Measurements from ENCODE around the gene CXXC4.

The CXXC4 gene

DNA sequence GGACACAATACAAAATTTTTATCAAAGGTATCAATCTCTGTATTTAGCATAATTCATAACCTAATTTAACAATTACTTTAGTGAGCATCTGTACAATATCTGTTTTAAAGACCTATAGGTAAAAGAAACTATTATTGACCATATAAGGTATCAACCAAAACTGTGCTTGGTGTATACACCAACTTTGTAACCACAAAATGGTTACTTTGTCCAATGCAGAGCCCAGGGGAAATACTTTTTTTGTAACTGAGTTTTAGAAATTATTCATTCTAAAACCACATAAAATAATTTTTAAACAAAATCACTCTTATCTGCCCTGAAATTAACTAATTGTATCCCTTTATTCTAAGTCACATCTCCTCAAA lies 5.0 kb downstream of the CXXC4 start:
- TF ChIP-seq, protein P1, sequence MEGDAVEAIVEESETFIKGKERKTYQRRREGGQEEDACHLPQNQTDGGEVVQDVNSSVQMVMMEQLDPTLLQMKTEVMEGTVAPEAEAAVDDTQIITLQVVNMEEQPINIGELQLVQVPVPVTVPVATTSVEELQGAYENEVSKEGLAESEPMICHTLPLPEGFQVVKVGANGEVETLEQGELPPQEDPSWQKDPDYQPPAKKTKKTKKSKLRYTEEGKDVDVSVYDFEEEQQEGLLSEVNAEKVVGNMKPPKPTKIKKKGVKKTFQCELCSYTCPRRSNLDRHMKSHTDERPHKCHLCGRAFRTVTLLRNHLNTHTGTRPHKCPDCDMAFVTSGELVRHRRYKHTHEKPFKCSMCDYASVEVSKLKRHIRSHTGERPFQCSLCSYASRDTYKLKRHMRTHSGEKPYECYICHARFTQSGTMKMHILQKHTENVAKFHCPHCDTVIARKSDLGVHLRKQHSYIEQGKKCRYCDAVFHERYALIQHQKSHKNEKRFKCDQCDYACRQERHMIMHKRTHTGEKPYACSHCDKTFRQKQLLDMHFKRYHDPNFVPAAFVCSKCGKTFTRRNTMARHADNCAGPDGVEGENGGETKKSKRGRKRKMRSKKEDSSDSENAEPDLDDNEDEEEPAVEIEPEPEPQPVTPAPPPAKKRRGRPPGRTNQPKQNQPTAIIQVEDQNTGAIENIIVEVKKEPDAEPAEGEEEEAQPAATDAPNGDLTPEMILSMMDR (conservative IDR thresholded peaks at IDR 0.05), result no peak
- H3K27ac ChIP-seq, result no peak overlapping the region

DNA sequence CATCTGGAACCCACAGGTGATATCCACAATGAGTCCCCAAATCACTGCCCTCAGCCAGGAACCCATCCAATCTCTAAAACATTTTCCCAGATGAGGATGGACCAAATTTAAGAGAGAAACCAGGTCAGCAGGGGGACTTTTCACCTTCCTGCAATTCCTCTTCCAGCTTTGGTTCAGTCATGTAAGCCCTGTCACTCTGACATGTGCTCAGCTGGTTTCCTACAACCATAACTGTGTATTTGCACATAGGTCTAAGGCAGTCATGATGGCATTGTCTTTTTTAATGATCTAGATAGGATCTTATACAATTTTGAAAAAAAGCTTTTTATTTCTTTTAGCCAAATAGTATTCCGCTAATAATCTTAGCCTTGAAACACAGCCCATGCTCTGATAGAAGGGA lies 6.5 kb downstream of the CXXC4 start:
- H3K27ac ChIP-seq, result no peak overlapping the region

DNA sequence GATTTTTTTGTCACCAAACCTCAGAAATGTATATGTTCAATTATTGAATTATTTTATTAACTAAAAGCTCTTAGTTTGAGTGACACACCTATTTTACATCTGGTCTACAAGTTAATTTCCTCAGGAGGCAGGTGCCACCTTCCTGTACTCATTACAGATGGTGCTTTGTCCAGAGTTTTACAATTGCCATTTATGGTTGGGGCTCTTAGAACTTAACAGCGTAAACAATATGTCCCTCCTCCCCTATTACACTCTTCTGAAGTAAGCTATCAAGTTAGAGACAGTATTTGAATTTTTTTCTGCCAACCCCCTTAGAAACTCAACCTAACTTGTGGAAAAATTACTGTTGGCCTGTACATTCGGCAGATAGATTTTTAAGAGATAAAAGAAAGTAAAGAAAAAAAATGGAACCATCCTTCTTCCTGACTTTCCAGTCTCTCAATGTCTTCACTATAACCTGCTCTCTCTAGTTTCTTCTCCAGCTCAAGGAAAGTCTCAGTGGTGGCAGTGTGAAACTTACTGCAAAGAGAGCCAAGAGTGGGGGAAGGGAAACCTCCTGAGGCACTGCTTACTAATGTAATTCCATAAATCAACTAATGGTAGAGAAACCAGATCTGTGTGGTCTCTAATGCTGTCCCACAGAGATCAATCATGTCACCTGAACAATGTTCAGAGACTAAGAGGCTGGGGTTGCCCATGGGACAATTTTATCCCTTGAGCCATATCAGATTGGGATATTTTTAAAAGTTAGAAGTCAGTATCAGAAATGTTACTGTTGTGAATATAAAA lies 7.8 kb downstream of the CXXC4 start:
- TF ChIP-seq, protein P1 (conservative IDR thresholded peaks at IDR 0.05), result no peak
- H3K27ac ChIP-seq, result no peak overlapping the region

More for the DNA sequence above, 6.5 kb downstream of the CXXC4 start:
- TF ChIP-seq, protein P1 (conservative IDR thresholded peaks at IDR 0.05), result no peak

DNA sequence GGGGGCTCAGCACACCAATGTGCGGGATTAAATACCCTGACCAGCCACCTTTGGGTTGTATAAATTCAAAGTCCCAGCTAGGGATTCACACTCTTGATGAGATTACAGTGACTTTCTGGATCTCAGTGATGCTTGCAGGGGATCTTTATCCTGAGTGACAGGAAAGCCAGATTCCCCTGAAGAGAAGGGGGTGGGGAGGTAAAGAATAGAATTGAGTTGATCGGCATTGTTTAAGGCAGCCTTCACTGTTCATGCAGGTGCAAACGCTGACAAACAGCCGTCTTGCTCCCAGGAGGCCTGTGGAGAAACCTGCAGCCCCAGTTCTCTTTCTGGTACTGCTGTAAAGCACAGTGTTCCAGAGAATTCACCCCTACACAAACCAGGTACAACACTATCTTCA lies 19.0 kb downstream of the CXXC4 start:
- TF ChIP-seq, protein P1 (conservative IDR thresholded peaks at IDR 0.05), result no peak
- no peak overlapping the region for H3K27ac ChIP-seq

DNA sequence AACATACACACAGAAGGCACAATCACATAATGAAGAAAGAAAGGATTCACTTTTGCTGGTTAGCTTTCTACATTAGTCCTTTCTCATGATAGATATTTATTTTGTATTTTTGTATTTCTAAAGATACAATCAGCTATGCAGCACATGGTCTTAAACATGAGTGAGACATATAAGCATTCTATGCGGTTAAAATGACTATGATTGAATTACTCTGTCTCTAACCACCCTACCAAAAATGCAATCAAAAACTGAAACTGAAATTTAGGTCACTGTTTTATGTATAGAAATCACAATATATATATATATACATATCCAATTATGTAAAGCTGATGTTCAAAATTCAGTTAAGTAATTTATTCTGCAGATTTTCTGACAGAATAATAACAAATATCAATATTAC lies 21.9 kb downstream of the CXXC4 start:
- TF ChIP-seq, protein P1 (conservative IDR thresholded peaks at IDR 0.05), result no peak
- H3K27ac ChIP-seq, result no peak overlapping the region

DNA sequence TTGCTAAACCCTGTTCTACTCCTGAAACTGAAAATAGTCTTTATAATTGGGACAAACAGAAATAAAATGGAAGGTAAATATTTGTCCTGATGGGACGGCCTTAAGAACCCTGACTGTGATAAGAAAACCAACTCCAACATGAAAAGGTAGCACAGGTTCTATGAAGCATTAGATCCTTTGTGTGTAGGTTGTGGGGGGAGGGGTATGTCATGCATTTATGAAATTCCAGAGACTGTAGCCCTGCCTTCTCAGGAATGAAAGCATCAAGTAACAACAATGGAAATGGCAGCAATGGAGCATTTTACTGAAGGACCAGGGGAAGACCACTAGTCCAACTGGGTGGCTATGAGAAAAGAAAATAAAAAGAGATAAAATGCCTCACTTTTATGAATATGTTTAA lies 23.9 kb downstream of the CXXC4 start:
- TF ChIP-seq, protein P1 (conservative IDR thresholded peaks at IDR 0.05), result no peak
- H3K27ac ChIP-seq, result no peak overlapping the region

DNA sequence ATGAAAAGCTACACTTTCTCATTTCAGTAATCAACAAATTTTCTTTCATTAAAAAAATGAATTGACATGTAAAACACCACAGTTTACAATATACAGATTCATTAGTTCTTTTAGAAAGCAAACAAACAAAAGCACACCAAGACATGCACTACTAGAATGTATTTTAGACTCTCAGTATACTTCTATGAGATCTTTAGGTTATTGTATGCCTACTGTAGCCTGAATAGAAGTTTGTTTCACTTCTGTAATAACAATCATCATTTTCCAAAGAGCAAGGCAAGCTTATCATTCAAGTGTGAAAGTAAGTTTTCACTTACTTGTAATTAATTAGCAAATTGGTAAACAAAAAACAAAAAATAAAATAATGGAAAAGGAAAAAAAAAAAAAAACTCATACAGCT lies 24.9 kb downstream of the CXXC4 start:
- no peak overlapping the region for H3K27ac ChIP-seq
- TF ChIP-seq, protein P1 (conservative IDR thresholded peaks at IDR 0.05), result no peak

Data from VCaP (cell line).